B cell (primary cell): ENCODE results near the gene OSR1. TPM values are rescaled to one million over a fixed set of nuclear protein-coding genes. Genes with fewer than 3 reads are reported as not detected.

Experiments used
- ATAC-seq: fragments of 200-7000 bp; cut with Tn5 transposase; one replicate; pipeline ENCODE4 v1.10.0; 2021; ENCODE audit warnings: low read depth, mild to moderate bottlenecking, moderate number of reproducible peaks, moderate library complexity
- CTCF ChIA-PET: fragments of 350-600 bp; sonication (Branson Sonifier 250); formaldehyde crosslinking; loops from one replicate; lab custom pipeline; 2021; ENCODE audit warnings: antibody characterized with exemption, inconsistent platforms; lab: Charles Lee
- POLR2A ChIA-PET: fragments of 350-600 bp; sonication (Branson Sonifier 250); formaldehyde crosslinking; loops from one replicate; lab custom pipeline; 2021; ENCODE audit warnings: antibody characterized with exemption; lab: Charles Lee
- DNase-seq: peaks from one replicate; pipeline ENCODE4 v3.0.0; 2013
- H2AFZ ChIP-seq: 2 replicates; pipeline ENCODE4 v1.6.1; 2012; ENCODE audit warnings: mild to moderate bottlenecking, low read depth, low read length; ENCODE audit not compliant: insufficient read depth, poor library complexity, severe bottlenecking
- H3K27ac ChIP-seq, 2 donors: 1 replicate in 1 of 2; 2 replicates in 1 of 2; pipeline ENCODE4 v1.5.1; 2012 to 2013; ENCODE audit warnings: low read length in 2 of 2, mild to moderate bottlenecking in 2 of 2, moderate library complexity in 1 of 2
- H3K27me3 ChIP-seq, 4 experiments: fragments of 200-600 bp in 1 of 4; sonication (generic) in 1 of 4; replicated peaks in 1 of 4; 1 replicate in 2 of 4; 2 replicates in 2 of 4; pipeline versions ENCODE4 v1.6.1 to v1.7.0; 2013 to 2016; ENCODE audit warnings: low read length in 3 of 4, mild to moderate bottlenecking in 2 of 4, mixed read lengths in 1 of 4, moderate library complexity in 1 of 4; ENCODE audit not compliant: insufficient read depth in 4 of 4, control insufficient read depth in 3 of 4; ENCODE audit errors: control extremely low read depth in 1 of 4
- H3K36me3 ChIP-seq, 2 experiments: replicated peaks in 1 of 2; 1 replicate in 1 of 2; 2 replicates in 1 of 2; pipeline versions ENCODE4 v1.6.1 to v1.7.1; 2013; ENCODE audit warnings: low read length in 1 of 2; ENCODE audit not compliant: insufficient read depth in 2 of 2, control insufficient read depth in 1 of 2; ENCODE audit errors: control extremely low read depth in 1 of 2, extremely low read depth in 1 of 2
- H3K4me1 ChIP-seq, 2 donors: fragments of 200-600 bp in 1 of 2; sonication (generic) in 1 of 2; 1 replicate in 1 of 2; 2 replicates in 1 of 2; pipeline versions ENCODE4 v1.5.1 to v1.6.1; 2013 to 2017; ENCODE audit warnings: low read length in 2 of 2; ENCODE audit not compliant: control insufficient read depth in 2 of 2, insufficient read depth in 2 of 2
- H3K4me2 ChIP-seq: replicated peaks from 2 replicates; pipeline ENCODE3; 2012; ENCODE audit warnings: mild to moderate bottlenecking, low read depth, low read length; ENCODE audit not compliant: poor library complexity, severe bottlenecking
- H3K4me3 ChIP-seq, 5 experiments: fragments of 200-600 bp in 1 of 5; sonication (generic) in 1 of 5; 1 replicate in 3 of 5; 2 replicates in 2 of 5; pipeline versions ENCODE4 v1.5.1 to v1.7.0; 2011 to 2016; ENCODE audit warnings: low read length in 4 of 5, mild to moderate bottlenecking in 4 of 5, low read depth in 2 of 5, control low read depth in 1 of 5, moderate library complexity in 1 of 5; ENCODE audit not compliant: insufficient read depth in 1 of 5; ENCODE audit errors: control extremely low read depth in 1 of 5, extremely low read depth in 1 of 5
- H3K79me2 ChIP-seq: fragments of 200-600 bp; sonication (generic); one replicate; pipeline ENCODE4 v1.6.0; 2016; ENCODE audit warnings: low read length; ENCODE audit not compliant: control insufficient read depth, insufficient read depth
- H3K9ac ChIP-seq: fragments of 200-600 bp; sonication (generic); 2 replicates; pipeline ENCODE4 v1.6.1; 2017; ENCODE audit warnings: mild to moderate bottlenecking, low read length, moderate library complexity
- H3K9me3 ChIP-seq, 3 donors: one replicate each; pipeline versions ENCODE4 v1.6.1 to v1.7.1; 2013; ENCODE audit warnings: low read length in 2 of 3; ENCODE audit not compliant: control insufficient read depth in 2 of 3, insufficient read depth in 1 of 3; ENCODE audit errors: control extremely low read depth in 1 of 3
- H4K20me1 ChIP-seq: 2 replicates; pipeline ENCODE4 v1.6.0; 2012; ENCODE audit warnings: mild to moderate bottlenecking, low read length; ENCODE audit not compliant: insufficient read depth, control insufficient read depth, poor library complexity, severe bottlenecking
- H3K27ac Mint-ChIP-seq: one replicate; pipeline ENCODE4 v1.8.0; 2021; ENCODE audit warnings: mixed read lengths
- H3K27me3 Mint-ChIP-seq: one replicate; pipeline ENCODE4 v1.8.0; 2021; ENCODE audit warnings: mixed read lengths
- H3K4me1 Mint-ChIP-seq: one replicate; pipeline ENCODE4 v1.8.0; 2021; ENCODE audit warnings: mixed read lengths
- H3K4me3 Mint-ChIP-seq: one replicate; pipeline ENCODE4 v1.8.0; 2021; ENCODE audit warnings: mixed read lengths
- H3K9me3 Mint-ChIP-seq: one replicate; pipeline ENCODE4 v1.8.0; 2022; ENCODE audit warnings: mixed read lengths; ENCODE audit not compliant: insufficient read depth
- CTCF ChIP-seq: fragments of 200-600 bp; IDR thresholded peaks from one replicate; pipeline ENCODE4 v1.8.0; 2022; ENCODE audit warnings: antibody characterized with exemption, mild to moderate bottlenecking
- EZH2 ChIP-seq: IDR thresholded peaks from 2 replicates; pipeline ENCODE4 v1.6.1; 2012; ENCODE audit warnings: borderline replicate concordance, low read depth, mild to moderate bottlenecking, moderate library complexity, low read length; ENCODE audit not compliant: insufficient read depth, poor library complexity, severe bottlenecking
- WGBS: methylation state at CpG from one replicate; pipeline ENCODE4 v1.1.5; 2013; ENCODE audit warnings: missing lambda C conversion rate; ENCODE audit not compliant: insufficient coverage; 5-methylcytosine and 5-hydroxymethylcytosine counted together
- intact Hi-C: fragments of 100-400 bp; cut with micrococcal nuclease; formaldehyde crosslinking; loops from one replicate; pipeline ENCODE4 v1.10.0; 2022
- polyA plus RNA-seq: library from polyadenylated mRNA; depleted of rRNA; stranded (reverse); fragments of >200 nt; gene quantifications from 2 replicates; pipeline ENCODE4 v1.2.3, GENCODE V29; 2012
- total RNA-seq, 2 donors: library from RNA; stranded (reverse); fragments of 120-200 nt in 1 of 2; gene quantifications; 1 replicate in 1 of 2; 2 replicates in 1 of 2; pipeline versions ENCODE4 v1.2.3 to v1.2.4, GENCODE V29; 2013 to 2022

OSR1 gene
- total and polyA plus RNA-seq, 2 donors (not counting 1 experiment from before 2014, with no cell fraction given): not detected

- WGBS: 19% methylated on average over 21 of the region's 30 CpGs
- CTCF ChIA-PET: interaction anchor here (2.3 kb wide), 1 partner anchor 10 kb away, joined by 11 read pairs; no protein-coding TSS in a partner anchor
- intact Hi-C loops: no loop called here
Observed at GRCh38 chr2:19350678-19351401, 7.6 kb downstream of the OSR1 start.

More at GRCh38 chr2:19350678-19351401, 7.6 kb downstream of the OSR1 start:
- Histone ChIP-seq H4K20me1 (no peaks in the 10 kb centered on the region), H2AFZ (peak overlapping the region; percentile 8), H3K36me3 (no peaks in the 10 kb centered on the region), H3K4me3 (peak overlapping the region in 1 of 5 experiments; percentile 21), H3K27me3 (peaks cover 0 to 76% (median 60%) of the 10 kb centered on the region in 4 experiments), H3K79me2 (peaks cover 6% of the 10 kb centered on the region), H3K9me3 (peaks cover 0 to 69% (median 0%) of the 10 kb centered on the region in 3 donors), H3K9ac (no peak overlapping the region), H3K27ac (no peak overlapping the region), H3K4me1 (peaks cover 46 to 51% of the 10 kb centered on the region in 2 donors), H3K4me2 (peak overlapping the region; percentile 67)
- TF ChIP-seq EZH2: no peak
- TF ChIP-seq CTCF: no peak
- Mint-ChIP-seq H3K27me3 (peaks cover 58% of the 10 kb centered on the region), H3K4me3 (peak overlapping the region; percentile 69), H3K9me3 (no peaks in the 10 kb centered on the region), H3K4me1 (peaks cover 30% of the 10 kb centered on the region), H3K27ac (peak overlapping the region; percentile 32)
- ATAC-seq (no peak), DNase-seq (peak; percentile 37)
- POLR2A ChIA-PET: no interaction called here
